Measurements from ENCODE around the gene FAM83D.

The FAM83D gene, protein sequence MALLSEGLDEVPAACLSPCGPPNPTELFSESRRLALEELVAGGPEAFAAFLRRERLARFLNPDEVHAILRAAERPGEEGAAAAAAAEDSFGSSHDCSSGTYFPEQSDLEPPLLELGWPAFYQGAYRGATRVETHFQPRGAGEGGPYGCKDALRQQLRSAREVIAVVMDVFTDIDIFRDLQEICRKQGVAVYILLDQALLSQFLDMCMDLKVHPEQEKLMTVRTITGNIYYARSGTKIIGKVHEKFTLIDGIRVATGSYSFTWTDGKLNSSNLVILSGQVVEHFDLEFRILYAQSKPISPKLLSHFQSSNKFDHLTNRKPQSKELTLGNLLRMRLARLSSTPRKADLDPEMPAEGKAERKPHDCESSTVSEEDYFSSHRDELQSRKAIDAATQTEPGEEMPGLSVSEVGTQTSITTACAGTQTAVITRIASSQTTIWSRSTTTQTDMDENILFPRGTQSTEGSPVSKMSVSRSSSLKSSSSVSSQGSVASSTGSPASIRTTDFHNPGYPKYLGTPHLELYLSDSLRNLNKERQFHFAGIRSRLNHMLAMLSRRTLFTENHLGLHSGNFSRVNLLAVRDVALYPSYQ

DNA sequence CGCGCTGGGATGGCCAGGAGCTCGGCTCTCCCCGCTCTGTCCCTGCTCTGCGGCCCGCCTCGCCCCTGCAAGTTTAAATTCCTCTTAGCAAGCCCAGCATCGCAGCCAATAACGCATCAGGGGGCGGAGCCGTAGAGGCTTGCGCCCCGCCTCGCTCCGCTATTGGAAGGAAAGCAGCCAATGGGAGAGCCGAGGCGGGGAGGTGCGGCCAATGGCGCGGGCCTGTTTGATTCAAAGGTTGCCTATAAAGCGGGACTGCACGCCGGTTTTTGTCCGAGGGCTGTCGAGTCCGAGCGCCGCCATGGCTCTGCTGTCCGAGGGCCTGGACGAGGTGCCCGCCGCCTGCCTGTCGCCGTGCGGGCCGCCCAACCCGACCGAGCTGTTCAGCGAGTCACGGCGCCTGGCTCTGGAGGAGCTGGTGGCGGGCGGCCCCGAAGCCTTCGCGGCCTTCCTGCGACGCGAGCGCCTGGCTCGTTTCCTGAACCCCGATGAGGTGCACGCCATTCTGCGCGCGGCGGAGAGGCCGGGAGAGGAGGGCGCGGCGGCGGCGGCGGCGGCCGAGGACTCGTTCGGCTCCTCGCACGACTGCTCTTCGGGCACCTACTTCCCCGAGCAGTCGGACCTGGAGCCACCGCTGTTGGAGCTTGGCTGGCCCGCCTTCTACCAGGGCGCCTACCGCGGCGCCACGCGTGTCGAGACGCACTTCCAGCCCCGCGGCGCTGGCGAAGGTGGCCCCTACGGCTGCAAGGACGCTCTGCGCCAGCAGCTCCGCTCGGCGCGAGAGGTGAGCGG is at the start of gene FAM83D:
FAM83D (plus strand) TSS at position 276 of the 792 bp plus-strand sequence; CDS start at position 302, 26 bp downstream.
- peak; percentile 98 for DNase-seq

DNA sequence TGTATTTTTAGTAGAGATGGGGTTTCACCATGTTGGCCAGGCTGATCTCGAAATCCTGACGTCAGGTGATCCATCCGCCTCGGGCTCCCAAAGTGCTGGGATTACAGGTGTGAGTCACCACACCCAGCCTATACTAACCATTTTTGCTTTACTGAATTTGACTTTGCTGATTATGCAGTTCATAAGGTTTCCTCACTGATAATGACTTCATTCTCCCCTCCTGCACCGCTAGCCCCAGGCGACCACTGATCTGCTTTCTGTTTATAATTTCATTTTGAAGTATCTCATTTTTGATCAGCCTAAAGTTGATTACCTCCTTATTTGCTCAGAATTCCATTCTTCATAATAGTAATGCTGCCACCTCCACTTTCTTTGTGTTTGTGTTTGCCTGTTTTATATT is 48.7 kb upstream of the FAM83D start:
- no peak for DNase-seq

GRCh38 chr20:38878866-38879265 is 47.4 kb upstream of the FAM83D start:
- DNase-seq = no peak

GRCh38 chr20:38880952-38881735 is 45.1 kb upstream of the FAM83D start:
- no peak for DNase-seq

- DNase-seq = no peak
Observed at GRCh38 chr20:38881806-38882440, 44.3 kb upstream of the FAM83D start.

DNA sequence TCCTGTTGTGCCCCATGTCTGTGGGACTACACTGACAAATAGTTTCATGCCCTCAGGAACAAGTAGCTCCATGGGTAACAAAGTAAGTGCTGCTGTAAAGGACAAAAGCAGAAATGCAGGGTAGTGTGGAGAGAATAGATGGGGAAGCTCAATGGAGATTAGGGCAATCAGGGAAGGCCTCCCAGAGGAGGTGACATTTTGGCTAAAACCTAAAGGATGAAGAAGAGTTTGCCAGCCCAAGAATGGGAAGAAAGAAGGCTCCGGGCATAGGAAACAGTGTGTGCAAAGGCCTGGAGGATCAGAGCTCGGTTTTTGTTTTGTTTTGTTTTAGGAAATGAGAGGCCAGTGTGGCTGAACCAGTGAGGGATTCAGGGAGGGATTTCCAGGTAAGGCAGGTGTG is 43.6 kb upstream of the FAM83D start:
- no peak for DNase-seq

DNA sequence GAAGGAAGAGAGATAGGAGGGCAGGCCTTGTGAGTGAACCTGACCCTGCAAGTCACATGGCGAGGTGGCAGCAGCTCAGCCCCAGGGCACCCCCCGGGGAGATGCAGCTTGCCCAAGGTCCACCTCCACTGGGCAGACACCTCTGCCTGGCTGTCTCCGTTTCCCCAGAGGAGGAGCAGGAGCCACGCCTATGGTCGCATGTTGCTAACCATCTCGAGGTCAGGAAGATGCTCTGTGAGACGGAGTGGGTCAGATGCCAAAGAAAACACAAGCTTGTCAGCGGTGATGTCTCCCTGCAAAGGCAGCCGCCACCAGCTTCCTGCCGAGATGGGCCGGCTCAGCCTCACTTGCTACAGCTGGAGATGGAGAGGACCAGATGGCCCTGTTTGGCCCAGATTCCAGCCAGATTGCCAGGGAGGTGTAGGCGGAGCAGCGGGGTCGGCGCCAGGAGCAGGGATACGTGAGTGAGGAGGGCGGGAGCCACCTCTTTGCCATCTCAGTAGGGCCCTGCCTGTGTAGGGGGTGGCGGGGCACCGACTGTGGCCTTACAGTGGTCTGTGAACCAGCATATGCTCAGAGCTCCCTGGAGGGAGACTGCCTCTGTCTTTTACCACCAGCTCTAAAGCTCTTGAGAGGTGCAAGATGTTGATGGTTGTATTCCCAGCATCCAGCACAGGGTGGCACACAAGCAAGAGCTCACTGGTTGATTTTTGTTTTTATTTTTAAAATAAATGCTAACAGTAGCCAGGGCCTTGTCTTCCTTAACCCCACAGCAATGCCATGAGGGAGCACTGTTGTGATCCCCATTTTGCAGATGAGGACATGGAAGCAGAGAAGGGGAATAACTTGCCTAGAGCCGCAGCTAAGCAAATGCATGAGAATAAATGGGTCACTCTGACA is 42.9 kb upstream of the FAM83D start:
- no peak for DNase-seq

DNA sequence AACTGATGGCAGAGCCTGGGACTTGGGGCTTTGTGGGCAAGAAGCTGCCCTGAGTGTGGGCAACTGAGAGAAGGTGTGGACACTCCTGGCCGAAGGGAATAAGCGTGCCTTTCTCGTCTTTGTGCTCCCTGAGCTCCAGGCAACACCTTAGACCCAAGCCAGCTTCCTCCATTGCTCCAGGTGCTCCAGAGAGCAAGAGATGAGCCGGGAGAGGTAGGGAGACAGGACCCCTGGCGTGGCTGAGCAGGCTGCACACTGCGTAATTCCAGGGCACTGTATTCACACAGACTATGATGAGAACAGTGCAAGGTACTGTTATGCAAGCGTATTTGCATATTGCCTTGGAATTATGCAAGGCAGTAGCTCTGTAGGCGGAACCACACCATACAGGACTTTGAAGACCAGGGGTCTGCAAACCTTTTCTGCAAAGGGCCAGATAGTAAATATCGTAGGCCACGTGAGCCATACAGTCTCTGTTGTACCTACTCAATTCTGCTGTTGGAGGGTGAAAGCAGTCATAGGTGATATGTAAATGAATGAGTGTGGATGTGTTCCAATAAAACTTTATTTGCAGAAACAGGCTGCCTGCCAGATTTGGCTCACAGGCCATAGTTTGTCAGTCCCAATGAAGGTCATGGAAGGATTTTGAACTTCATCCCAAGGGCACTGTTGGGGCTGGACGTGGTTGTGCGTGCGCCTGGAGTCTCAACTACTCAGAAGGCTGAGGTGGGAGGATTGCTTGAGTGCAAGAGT is 42.1 kb upstream of the FAM83D start:
- no peak for DNase-seq

DNA sequence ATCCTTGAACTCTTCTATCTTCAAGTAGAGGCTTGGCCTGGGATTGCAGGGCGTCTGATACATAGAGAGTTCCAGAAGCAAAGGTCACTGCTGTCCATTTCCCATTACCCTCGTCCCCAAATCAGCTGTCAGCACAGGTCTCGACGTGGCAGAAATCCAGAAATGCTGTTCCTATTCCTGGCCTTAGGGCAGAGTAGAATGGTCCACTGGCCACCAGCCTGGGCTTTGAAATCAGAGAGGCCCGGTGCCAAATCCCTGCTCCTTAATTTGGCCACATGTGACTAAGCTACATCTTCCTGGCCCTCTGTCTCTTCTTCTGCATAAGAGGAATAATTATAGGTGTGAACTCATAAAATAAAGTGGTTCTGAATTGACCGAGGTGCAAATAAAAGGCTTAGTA is 40.9 kb upstream of the FAM83D start:
- no peak for DNase-seq

- no peak for DNase-seq
Observed at GRCh38 chr20:38888059-38888831, 38.0 kb upstream of the FAM83D start.

GRCh38 chr20:38889050-38889449 is 37.2 kb upstream of the FAM83D start:
- DNase-seq = no peak

DNA sequence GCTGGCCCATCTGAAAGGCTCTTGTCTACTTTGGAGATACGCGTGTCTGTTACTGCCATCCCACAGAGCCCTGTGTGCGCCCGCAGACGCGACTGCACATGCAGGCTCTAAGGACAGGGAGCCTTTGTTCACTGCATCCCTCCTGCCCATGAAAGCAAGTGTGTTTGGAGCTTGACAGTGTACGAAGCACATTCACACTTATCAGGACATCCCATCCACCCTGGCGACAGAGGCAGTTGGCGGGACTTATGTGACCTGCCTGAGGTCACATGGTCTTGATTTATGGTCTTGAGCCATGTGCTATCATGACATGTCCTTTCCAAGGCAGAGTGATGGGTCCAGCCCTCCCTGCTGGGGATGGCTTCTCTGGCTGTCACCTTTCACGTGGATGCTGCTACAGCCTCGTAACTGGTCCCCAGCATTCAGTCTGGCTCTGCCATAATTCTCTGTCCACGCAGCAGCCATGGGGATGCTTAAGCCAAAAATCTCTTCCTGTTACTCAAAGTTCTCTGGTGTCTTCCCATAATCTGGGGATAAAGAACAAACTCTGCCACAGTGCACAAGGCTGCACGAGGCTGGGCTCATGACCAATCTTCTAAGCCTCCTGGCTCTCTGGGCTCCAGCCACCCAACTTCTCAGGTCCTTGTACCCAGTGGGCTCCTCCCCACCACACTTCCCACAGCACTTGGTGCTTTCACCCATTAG is 36.3 kb upstream of the FAM83D start:
- no peak for DNase-seq

DNA sequence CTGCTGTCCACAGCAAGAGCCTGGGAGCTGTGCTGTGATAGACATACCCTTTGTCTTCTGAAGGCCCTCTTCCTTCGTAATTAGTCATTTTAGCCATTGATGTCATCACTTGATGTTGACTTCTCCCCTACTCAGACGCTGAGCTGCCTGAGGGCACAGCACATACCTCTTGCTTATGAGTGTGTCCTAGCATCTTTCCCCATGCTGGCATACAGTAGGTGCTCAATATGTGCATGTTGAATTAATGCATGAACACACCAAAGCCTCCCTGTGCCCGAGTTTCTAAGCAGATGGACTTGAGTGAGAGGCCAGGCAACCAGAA is 35.8 kb upstream of the FAM83D start:
- no peak for DNase-seq

DNA sequence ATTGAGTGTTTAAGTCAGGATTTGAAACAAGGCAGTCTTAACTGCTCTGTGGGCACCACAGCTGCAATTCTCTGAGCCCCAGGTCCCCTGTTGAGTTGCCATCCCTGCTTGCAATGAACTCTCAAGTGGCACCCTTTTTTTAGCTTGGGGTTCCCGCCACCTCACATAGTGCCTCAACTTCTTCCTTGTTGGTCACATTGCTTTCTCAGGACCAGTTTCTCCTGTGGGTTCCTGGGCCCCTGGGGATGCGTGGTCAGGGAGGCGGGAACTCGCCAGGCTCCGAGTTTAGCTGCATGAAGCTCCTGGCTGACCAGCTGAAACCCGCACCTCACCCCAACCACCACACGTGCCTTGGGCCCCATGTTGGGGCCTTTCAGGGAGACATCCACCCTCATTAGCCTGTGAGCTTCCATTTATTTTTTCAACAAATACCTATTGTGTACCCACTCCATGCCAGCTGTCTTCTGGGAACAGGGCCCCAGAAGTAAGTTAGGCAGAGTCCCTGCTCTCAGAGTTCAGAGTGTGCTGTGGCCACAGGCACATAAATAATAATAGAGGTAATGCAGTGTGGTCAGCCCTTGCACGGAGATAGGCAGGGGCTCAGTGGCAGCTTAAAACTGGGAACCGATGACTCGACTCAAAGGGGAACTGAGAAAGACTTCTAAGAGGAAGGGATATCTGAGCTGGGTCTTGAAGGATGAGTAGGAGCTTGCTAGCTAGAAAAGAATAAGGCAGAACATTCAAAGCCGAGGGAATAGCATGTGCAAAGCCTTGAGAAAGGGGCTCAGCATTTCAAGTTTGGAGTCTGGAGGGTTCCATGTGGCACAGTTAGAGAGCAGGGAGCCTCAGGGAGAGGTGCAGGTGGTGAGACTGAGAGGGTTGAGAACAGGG is 33.9 kb upstream of the FAM83D start:
- no peak for DNase-seq

DNA sequence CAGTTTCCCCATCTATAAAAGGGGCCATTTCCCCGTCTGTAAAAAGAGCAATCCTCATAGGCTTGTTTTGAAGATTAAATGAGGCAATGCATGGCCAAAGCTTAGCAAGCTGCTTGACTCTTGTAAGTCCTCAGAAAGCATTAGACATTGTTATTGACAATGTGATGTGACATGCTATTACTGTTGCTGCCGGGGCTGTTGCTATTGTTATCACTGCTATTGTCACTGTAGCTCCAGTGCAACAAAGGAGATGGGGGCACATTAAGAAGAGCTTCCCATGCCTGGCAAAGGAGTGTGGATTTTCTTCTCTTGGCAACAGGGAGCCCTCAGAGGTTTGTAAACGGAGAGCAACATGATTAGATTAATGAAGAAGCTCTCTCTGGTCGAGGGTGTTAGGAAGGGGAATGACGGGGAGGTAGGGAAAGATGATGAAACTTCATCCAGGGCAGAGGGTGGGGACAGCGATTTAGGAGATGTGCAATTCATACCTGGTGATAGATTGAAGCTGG is 33.1 kb upstream of the FAM83D start:
- DNase-seq = no peak

DNA sequence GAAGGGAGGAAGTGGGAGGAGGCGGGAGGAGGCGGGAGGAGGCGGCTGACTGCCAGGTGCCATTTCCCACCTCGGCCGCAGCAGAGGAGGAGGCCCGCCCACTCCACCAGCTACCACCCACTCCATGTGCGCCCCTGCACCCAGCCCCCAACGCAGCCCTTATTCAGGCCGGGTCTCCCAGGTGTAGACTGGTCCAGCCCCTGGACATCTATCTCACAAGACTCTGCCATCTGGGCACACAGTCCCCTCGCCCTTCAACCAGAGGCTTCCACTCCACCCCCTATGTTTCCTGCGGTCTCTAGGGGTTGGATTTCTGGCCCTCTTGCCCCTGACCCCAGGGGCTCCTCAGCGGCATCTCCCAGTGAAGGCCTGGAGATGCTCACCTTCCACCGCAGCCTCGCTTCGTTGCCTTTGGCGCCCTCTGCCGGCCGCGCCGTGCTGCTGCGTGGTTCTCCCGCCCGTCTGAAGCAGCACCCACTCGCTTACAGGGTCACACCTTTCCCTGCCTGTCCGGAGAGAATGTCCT is 32.6 kb upstream of the FAM83D start:
- DNase-seq = peak; percentile 70

DNA sequence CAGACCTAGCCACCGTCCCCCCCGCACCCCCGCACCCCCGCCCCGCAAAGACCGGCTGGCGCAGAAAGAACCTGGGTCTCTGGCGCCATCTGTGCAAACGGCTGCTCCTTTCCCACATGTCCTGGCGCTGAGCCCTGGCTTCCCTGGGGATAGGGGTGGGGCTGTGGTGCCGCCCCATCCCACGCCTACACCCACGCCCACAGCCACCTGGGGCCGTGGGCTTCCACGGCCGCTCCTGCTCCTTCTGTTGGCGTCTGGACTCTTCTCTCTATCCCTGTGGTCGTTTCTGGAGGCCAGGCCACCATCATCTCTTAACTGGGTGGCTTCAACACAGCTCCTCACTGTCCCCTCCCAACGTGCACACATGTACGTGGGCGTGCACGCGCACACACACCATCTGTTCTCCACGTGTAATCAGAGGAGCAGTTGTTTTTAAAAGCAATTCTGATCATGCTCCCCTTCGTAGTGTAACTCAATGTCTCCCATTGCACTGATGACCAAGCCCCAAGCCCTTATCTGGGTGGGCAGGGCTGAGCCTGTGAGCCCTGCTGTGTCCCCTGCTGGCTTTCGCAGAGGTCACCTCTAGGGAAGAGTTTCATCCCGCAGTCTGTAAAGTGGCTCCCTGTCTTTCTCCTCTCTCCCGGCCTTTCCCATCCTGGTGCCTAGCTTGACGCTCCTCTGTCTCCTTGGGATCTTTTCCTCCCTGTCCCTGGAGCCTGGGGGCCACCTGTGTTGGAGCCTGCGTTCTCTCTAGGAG is 31.9 kb upstream of the FAM83D start:
- peak; percentile 68 for DNase-seq

Data from NCI-H1105 (cell line).